ENCODE data around the gene ARHGAP15. TPM values are rescaled to one million over a fixed set of nuclear protein-coding genes. Genes with fewer than 3 reads are reported as not detected.

The ARHGAP15 gene
- total RNA-seq, 1 experiment from 2014 or later: 0.42 TPM

GRCh38 chr2:143728498-143728897 is 599.3 kb downstream of the ARHGAP15 start:
- H3K4me2 ChIP-seq (ENCODE audit: low read length): no peak overlapping the region
- no peaks in the 10 kb centered on the region for H3K27me3 ChIP-seq (ENCODE audit: insufficient read depth, low read length)
- BruUV-seq (replicated peaks): no TSS peak
- DNase-seq (ENCODE audit: low read depth, low spot score) (no peak), ATAC-seq (no peak)
- no peaks in the 10 kb centered on the region for H3K36me3 ChIP-seq (ENCODE audit: control insufficient read depth in 1 of 2, insufficient read depth in 2 of 2, low read length in 2 of 2)
- no peak for TF ChIP-seq ZBTB33 (IDR thresholded peaks at IDR 0.05; ENCODE audit: extremely low read depth, insufficient replicate concordance, low read length)
- TF ChIP-seq SP1 (IDR thresholded peaks at IDR 0.05; ENCODE audit: low read depth): no peak
- no peak for TF ChIP-seq JUND (IDR thresholded peaks at IDR 0.05)
- no peak for TF ChIP-seq ZFX (IDR thresholded peaks at IDR 0.05)
- no peak for TF ChIP-seq ATF3 (IDR thresholded peaks at IDR 0.05)
- no peak for TF ChIP-seq MAX (IDR thresholded peaks at IDR 0.05)
- TF ChIP-seq CTCF (IDR thresholded peaks at IDR 0.05 in 2 of 3, conservative IDR thresholded peaks at IDR 0.05 in 1 of 3; ENCODE audit: borderline replicate concordance in 1 of 3, insufficient read depth in 1 of 3, low read depth in 2 of 3, low read length in 2 of 3): no peak
- TF ChIP-seq POLR2A (IDR thresholded peaks at IDR 0.05; ENCODE audit: borderline replicate concordance, extremely low read depth, insufficient read depth, insufficient read length): no peak
- no peak for TF ChIP-seq POLR2AphosphoS5 (IDR thresholded peaks at IDR 0.05; ENCODE audit: low read depth, low read length)
- no peak for TF ChIP-seq REST (IDR thresholded peaks at IDR 0.05; ENCODE audit: low read depth)
- no peak for TF ChIP-seq TCF7L2 (IDR thresholded peaks at IDR 0.05; ENCODE audit: borderline replicate concordance, extremely low read depth, insufficient read depth, insufficient read length)
- TF ChIP-seq RAD21 (IDR thresholded peaks at IDR 0.05; ENCODE audit: low read depth): no peak
- H2AFZ ChIP-seq (ENCODE audit: low read depth, low read length, poor library complexity, severe bottlenecking): no peak overlapping the region
- H3K79me2 ChIP-seq (ENCODE audit: insufficient read depth, low read length): no peaks in the 10 kb centered on the region
- no peak overlapping the region for H3K4me3 ChIP-seq (replicated peaks in 1 of 2; ENCODE audit: low read depth in 1 of 2, low read length in 2 of 2)
- no peak overlapping the region for H3K9ac ChIP-seq (ENCODE audit: low read length)
- ChIA-PET POLR2A (no interaction called here), RAD21 (ENCODE audit: low non-redundant PET in 1 of 2, low total read pairs in 2 of 2, uncharacterized antibody in 2 of 2, unreplicated experiment in 2 of 2) (no interaction called here), CTCF (no interaction called here)
- no peaks in the 10 kb centered on the region for H3K9me3 ChIP-seq (ENCODE audit: control insufficient read depth in 1 of 2, insufficient read depth in 1 of 2, low read depth in 1 of 2, low read length in 2 of 2)
- H3K9me2 ChIP-seq (ENCODE audit: insufficient read depth): no peaks in the 10 kb centered on the region
- intact Hi-C loops (cut with micrococcal nuclease): no loop called here
- no peaks in the 10 kb centered on the region for H4K20me1 ChIP-seq (ENCODE audit: insufficient read depth)
- no peak overlapping the region for H3K27ac ChIP-seq (ENCODE audit: low read depth, low read length)
- no peaks in the 10 kb centered on the region for H3K4me1 ChIP-seq (ENCODE audit: control insufficient read depth in 1 of 2, insufficient read depth in 2 of 2, low read length in 2 of 2)
